Caco-2 (cell line): ENCODE measurements around the gene GCNA. TPM values are rescaled to one million over a fixed set of nuclear protein-coding genes. Genes with fewer than 3 reads are reported as not detected.
"Not testable (repeated sequence)": the region's sequence is repeated elsewhere in the genome, so short reads cannot be mapped to it uniquely, and the experiment has no call there.

Experiments used
- BruUV-seq: library from RNA; stranded (reverse); fragments of 400-500 nt; replicated peaks from 2 replicates; lab custom pipeline; 2021; lab: Mats Ljungman, UMichigan
- CTCF ChIA-PET: fragments of 300-600 bp; sonication (Branson Sonifier 250); formaldehyde crosslinking; loops from one replicate; lab custom pipeline; 2022; ENCODE audit warnings: antibody characterized with exemption; lab: Charles Lee
- POLR2A ChIA-PET: fragments of 300-600 bp; sonication (Branson Sonifier 250); formaldehyde crosslinking; loops from one replicate; lab custom pipeline; 2022; ENCODE audit warnings: antibody characterized with exemption; lab: Charles Lee
- DNase-seq, 2 experiments: peaks; one replicate each; pipeline versions ENCODE4 v3.0.0 to v3.0.0-alpha.2; 2020 to 2022
- H3K27me3 ChIP-seq: replicated peaks from 2 replicates; pipeline ENCODE4 v1.6.0; 2011; ENCODE audit warnings: low read length; ENCODE audit not compliant: control insufficient read depth, insufficient read depth
- H3K36me3 ChIP-seq: 2 replicates; pipeline ENCODE4 v1.5.1; 2011; ENCODE audit warnings: low read length; ENCODE audit not compliant: control insufficient read depth, insufficient read depth
- H3K4me1 ChIP-seq: fragments of 250-450 bp; sonication (Bioruptor Pico); 2 replicates; pipeline ENCODE4 v1.5.1; 2020; ENCODE audit warnings: mild to moderate bottlenecking
- H3K4me3 ChIP-seq: 2 replicates; pipeline ENCODE4 v1.5.1; 2011; ENCODE audit warnings: low read depth, mild to moderate bottlenecking, control low read depth, low read length
- H3K9me3 ChIP-seq: fragments of 250-450 bp; sonication (Bioruptor Pico); 2 replicates; pipeline ENCODE4 v1.5.1; 2020; ENCODE audit warnings: mild to moderate bottlenecking, moderate library complexity
- H3K27ac Mint-ChIP-seq: one replicate; pipeline ENCODE4 v1.8.0; 2022; ENCODE audit warnings: mixed read lengths; ENCODE audit not compliant: unreplicated experiment
- H3K27me3 Mint-ChIP-seq: one replicate; pipeline ENCODE4 v1.8.0; 2022; ENCODE audit warnings: mixed read lengths; ENCODE audit not compliant: insufficient read depth, unreplicated experiment
- H3K36me3 Mint-ChIP-seq: one replicate; pipeline ENCODE4 v1.8.0; 2022; ENCODE audit warnings: mild to moderate bottlenecking, mixed read lengths; ENCODE audit not compliant: insufficient read depth, unreplicated experiment
- H3K4me1 Mint-ChIP-seq: one replicate; pipeline ENCODE4 v1.8.0; 2022; ENCODE audit warnings: low read depth, mixed read lengths; ENCODE audit not compliant: unreplicated experiment
- H3K4me3 Mint-ChIP-seq: one replicate; pipeline ENCODE4 v1.8.0; 2022; ENCODE audit warnings: mild to moderate bottlenecking, moderate library complexity, mixed read lengths; ENCODE audit not compliant: unreplicated experiment
- H3K9me3 Mint-ChIP-seq: one replicate; pipeline ENCODE4 v1.8.0; 2022; ENCODE audit warnings: mixed read lengths; ENCODE audit not compliant: unreplicated experiment
- intact Hi-C: fragments of 100-400 bp; cut with micrococcal nuclease; formaldehyde crosslinking; loops from one replicate; pipeline ENCODE4 v1.10.0; 2022; ENCODE audit not compliant: unreplicated experiment
- total RNA-seq: library from RNA; stranded (reverse); gene quantifications from 2 replicates; pipeline ENCODE4 v1.2.3, GENCODE V29; 2022
- TF ChIP-seq, protein P1 (sequence below), 2 experiments: fragments of 200-600 bp in 1 of 2; IDR thresholded peaks; 1 replicate in 1 of 2; 2 replicates in 1 of 2; pipeline versions ENCODE4 v1.5.1 to v1.8.0; 2011 to 2022; ENCODE audit warnings: antibody characterized with exemption in 1 of 2, control low read depth in 1 of 2, inconsistent platforms in 1 of 2, low read depth in 1 of 2, low read length in 1 of 2, mild to moderate bottlenecking in 1 of 2, moderate library complexity in 1 of 2; ENCODE audit not compliant: insufficient read depth in 1 of 2, severe bottlenecking in 1 of 2, unreplicated experiment in 1 of 2

Gene GCNA
- total RNA-seq, 1 experiment from 2014 or later, result 2.8 TPM

DNA sequence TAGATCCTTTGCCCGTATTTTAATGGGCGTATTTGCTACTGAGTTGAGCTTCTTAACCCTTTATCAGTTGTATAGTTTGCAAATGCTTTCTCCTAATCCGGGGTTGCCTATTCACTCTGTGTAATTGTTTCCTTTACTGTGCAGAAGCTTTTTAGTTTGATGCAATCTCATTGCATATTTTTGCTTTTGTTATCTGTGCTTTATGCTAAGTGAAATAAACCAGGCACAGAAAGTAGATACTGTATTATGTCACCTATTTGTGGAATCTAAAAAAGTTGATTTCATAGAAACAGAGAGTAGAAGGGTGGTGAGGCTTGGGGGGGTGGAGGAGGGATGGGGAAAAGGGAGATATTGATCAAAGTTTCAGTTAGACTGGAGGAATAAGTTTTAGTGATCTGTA lies 27.7 kb upstream of the GCNA start:
- H3K9me3 ChIP-seq, result no peaks in the 10 kb centered on the region
- DNase-seq, result no peak
- no peak overlapping the region for H3K4me3 ChIP-seq
- intact Hi-C loops, result no loop called here
- H3K36me3 ChIP-seq, result no peaks in the 10 kb centered on the region; the same call in 1 of the 2 replicates
- CTCF ChIA-PET, result no interaction called here
- POLR2A ChIA-PET, result no interaction called here
- no TSS peak for BruUV-seq
- TF ChIP-seq, protein P1, sequence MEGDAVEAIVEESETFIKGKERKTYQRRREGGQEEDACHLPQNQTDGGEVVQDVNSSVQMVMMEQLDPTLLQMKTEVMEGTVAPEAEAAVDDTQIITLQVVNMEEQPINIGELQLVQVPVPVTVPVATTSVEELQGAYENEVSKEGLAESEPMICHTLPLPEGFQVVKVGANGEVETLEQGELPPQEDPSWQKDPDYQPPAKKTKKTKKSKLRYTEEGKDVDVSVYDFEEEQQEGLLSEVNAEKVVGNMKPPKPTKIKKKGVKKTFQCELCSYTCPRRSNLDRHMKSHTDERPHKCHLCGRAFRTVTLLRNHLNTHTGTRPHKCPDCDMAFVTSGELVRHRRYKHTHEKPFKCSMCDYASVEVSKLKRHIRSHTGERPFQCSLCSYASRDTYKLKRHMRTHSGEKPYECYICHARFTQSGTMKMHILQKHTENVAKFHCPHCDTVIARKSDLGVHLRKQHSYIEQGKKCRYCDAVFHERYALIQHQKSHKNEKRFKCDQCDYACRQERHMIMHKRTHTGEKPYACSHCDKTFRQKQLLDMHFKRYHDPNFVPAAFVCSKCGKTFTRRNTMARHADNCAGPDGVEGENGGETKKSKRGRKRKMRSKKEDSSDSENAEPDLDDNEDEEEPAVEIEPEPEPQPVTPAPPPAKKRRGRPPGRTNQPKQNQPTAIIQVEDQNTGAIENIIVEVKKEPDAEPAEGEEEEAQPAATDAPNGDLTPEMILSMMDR (IDR thresholded peaks at IDR 0.05; ENCODE audit: insufficient read depth in 1 of 2, low read depth in 1 of 2, low read length in 1 of 2, severe bottlenecking in 1 of 2, unreplicated experiment in 1 of 2), result no peak
- no peak overlapping the region for H3K27ac Mint-ChIP-seq
- H3K9me3 Mint-ChIP-seq, result no peaks in the 10 kb centered on the region
- H3K4me1 Mint-ChIP-seq, result peaks cover 3% of the 10 kb centered on the region
- H3K27me3 ChIP-seq, result no peaks in the 10 kb centered on the region
- no peak overlapping the region for H3K4me3 Mint-ChIP-seq
- peaks cover 84% of the 10 kb centered on the region for H3K36me3 Mint-ChIP-seq
- peaks cover 13% of the 10 kb centered on the region for H3K4me1 ChIP-seq
- H3K27me3 Mint-ChIP-seq, result no peaks in the 10 kb centered on the region

DNA sequence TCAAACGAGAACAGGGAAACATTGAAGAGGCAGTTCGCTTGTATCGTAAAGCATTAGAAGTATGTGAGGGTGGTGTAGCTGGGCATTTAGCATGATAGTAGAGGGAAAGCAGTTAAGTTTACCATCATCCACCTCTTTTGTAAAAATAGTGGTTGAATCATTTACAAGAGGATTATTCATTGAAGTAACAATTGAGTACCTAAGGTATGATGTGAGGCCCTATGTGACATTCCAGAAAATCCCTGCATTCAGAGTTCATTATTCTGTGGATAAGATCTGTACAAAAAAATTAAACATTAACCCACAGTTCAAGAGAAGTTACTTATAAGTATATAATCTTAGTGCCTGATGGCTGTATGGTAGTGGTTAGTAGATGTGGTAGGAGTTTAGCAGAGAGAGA lies 22.2 kb upstream of the GCNA start:
- peak in 1 of 2 experiments; percentile 12 for DNase-seq
- POLR2A ChIA-PET, result no interaction called here
- H3K9me3 Mint-ChIP-seq, result no peaks in the 10 kb centered on the region
- BruUV-seq, result no TSS peak
- no peaks in the 10 kb centered on the region for H3K27me3 ChIP-seq
- CTCF ChIA-PET, result no interaction called here
- H3K4me1 ChIP-seq, result peaks cover 21% of the 10 kb centered on the region
- peak overlapping the region; percentile 27 for H3K4me3 Mint-ChIP-seq
- peaks cover 1% of the 10 kb centered on the region; the same call in 1 of the 2 replicates for H3K36me3 ChIP-seq
- TF ChIP-seq, protein P1 (IDR thresholded peaks at IDR 0.05; ENCODE audit: insufficient read depth in 1 of 2, low read depth in 1 of 2, low read length in 1 of 2, severe bottlenecking in 1 of 2, unreplicated experiment in 1 of 2), result no peak
- H3K9me3 ChIP-seq, result no peaks in the 10 kb centered on the region
- no peak overlapping the region for H3K4me3 ChIP-seq
- H3K4me1 Mint-ChIP-seq, result peaks cover 13% of the 10 kb centered on the region
- peak overlapping the region; percentile 8 for H3K27ac Mint-ChIP-seq
- intact Hi-C loops, result no loop called here
- H3K36me3 Mint-ChIP-seq, result peaks cover 87% of the 10 kb centered on the region
- no peaks in the 10 kb centered on the region for H3K27me3 Mint-ChIP-seq

DNA sequence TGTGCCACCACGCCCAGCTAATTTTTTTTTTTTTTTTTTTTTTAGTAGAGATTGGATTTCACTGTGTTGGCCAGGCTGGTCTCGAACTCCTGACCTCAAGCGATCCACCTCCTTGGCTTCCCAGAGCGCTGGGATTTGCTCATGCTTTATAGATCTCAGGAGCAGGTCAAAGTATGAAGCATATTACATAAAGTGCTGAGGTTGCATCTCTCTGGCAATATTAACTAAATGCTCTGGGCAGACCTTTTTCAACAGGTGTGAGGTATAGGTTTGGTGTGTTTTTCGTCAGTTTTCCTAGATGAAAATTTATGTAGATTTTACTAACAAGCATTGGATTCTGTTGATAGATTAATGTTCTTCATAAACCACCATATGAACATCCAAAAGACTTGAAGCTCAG lies 19.3 kb upstream of the GCNA start:
- Mint-ChIP-seq H3K36me3 (peaks cover 86% of the 10 kb centered on the region), H3K9me3 (no peaks in the 10 kb centered on the region), H3K4me1 (peaks cover 13% of the 10 kb centered on the region), H3K4me3 (no peak overlapping the region), H3K27ac (no peak overlapping the region), H3K27me3 (no peaks in the 10 kb centered on the region)
- BruUV-seq, result no TSS peak
- Histone ChIP-seq H3K9me3 (no peaks in the 10 kb centered on the region), H3K4me3 (no peak overlapping the region), H3K4me1 (peaks cover 21% of the 10 kb centered on the region), H3K27me3 (no peaks in the 10 kb centered on the region), H3K36me3 (peaks cover 1% of the 10 kb centered on the region; the same call in 1 of the 2 replicates)
- ChIA-PET POLR2A (no interaction called here), CTCF (no interaction called here)
- intact Hi-C loops, result no loop called here
- TF ChIP-seq, protein P1 (IDR thresholded peaks at IDR 0.05; ENCODE audit: insufficient read depth in 1 of 2, low read depth in 1 of 2, low read length in 1 of 2, severe bottlenecking in 1 of 2, unreplicated experiment in 1 of 2), result no peak
- DNase-seq, result no peak

DNA sequence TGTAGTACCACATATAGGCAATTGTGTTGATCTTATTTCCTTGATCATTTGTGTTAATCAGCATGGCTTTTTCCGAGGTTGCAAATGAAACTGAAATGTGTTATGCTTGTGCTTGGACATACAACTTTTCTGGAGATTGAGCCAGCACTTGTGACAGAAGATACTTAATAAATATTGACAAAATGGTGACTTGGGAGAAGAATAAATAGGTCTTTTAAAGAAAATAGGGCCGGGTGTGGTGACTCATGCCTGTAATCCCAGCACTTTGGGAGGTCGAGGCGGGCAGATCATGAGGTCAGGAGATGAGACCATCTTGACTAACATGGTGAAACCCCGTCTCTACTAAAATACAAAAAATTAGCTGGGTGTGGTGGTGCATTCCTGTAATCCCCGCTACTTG lies 18.5 kb upstream of the GCNA start:
- intact Hi-C loops, H3K4me3 ChIP-seq, DNase-seq, POLR2A ChIA-PET, H3K9me3 ChIP-seq, CTCF ChIA-PET, H3K36me3 ChIP-seq, H3K27me3 ChIP-seq, BruUV-seq, H3K4me3 Mint-ChIP-seq, H3K27ac Mint-ChIP-seq, H3K27me3 Mint-ChIP-seq, H3K9me3 Mint-ChIP-seq: not testable (repeated sequence)
- Mint-ChIP-seq H3K4me1 (peaks cover 13% of the 10 kb centered on the region), H3K36me3 (peaks cover 88% of the 10 kb centered on the region)
- H3K4me1 ChIP-seq, result peaks cover 17% of the 10 kb centered on the region
